ENCODE results near the gene CTU2. TPM values are rescaled to one million over a fixed set of nuclear protein-coding genes. Genes with fewer than 3 reads are reported as not detected.

The CTU2 gene
- total and polyA plus RNA-seq, 8 donors, result 9.7 to 19.8 (median 14.0) TPM

DNA sequence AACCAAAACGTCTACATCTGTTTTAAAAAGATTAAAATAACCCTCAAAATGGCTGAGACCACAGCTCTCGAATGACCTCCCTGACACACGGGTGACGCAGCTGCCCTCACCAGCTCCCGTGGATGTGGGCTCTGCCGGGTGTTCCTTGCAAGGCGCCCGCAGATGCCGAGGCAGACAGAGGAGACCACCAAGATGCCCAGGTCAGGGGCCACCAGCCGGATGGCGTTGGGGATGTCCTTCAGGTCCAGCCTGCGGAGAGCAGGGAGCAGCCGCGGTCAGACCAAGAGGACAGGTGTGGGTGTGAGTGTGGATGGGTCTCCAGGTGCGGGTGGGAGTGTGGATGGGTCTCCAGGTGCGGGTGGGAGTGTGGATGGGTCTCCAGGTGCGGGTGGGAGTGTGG lies 35.1 kb downstream of the CTU2 start:
- Histone ChIP-seq H3K9me3 (no peaks in the 10 kb centered on the region), H3K27me3 (no peaks in the 10 kb centered on the region), H3K4me3 (no peak overlapping the region), H3K36me3 (peaks cover 0 to 58% of the 10 kb centered on the region in 2 donors), H3K27ac (no peak overlapping the region), H3K4me1 (peaks cover 5 to 31% of the 10 kb centered on the region in 2 donors)
- TF ChIP-seq, protein P1, sequence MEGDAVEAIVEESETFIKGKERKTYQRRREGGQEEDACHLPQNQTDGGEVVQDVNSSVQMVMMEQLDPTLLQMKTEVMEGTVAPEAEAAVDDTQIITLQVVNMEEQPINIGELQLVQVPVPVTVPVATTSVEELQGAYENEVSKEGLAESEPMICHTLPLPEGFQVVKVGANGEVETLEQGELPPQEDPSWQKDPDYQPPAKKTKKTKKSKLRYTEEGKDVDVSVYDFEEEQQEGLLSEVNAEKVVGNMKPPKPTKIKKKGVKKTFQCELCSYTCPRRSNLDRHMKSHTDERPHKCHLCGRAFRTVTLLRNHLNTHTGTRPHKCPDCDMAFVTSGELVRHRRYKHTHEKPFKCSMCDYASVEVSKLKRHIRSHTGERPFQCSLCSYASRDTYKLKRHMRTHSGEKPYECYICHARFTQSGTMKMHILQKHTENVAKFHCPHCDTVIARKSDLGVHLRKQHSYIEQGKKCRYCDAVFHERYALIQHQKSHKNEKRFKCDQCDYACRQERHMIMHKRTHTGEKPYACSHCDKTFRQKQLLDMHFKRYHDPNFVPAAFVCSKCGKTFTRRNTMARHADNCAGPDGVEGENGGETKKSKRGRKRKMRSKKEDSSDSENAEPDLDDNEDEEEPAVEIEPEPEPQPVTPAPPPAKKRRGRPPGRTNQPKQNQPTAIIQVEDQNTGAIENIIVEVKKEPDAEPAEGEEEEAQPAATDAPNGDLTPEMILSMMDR (IDR thresholded peaks at IDR 0.05), result no peak
- intact Hi-C loops (cut with DNase I), result loop anchor here in 1 of 2 donors (5.0 kb wide), 1 partner anchor 426 kb away; no protein-coding TSS in a partner anchor
- DNase-seq, result no peak
- no peak for ATAC-seq

DNA sequence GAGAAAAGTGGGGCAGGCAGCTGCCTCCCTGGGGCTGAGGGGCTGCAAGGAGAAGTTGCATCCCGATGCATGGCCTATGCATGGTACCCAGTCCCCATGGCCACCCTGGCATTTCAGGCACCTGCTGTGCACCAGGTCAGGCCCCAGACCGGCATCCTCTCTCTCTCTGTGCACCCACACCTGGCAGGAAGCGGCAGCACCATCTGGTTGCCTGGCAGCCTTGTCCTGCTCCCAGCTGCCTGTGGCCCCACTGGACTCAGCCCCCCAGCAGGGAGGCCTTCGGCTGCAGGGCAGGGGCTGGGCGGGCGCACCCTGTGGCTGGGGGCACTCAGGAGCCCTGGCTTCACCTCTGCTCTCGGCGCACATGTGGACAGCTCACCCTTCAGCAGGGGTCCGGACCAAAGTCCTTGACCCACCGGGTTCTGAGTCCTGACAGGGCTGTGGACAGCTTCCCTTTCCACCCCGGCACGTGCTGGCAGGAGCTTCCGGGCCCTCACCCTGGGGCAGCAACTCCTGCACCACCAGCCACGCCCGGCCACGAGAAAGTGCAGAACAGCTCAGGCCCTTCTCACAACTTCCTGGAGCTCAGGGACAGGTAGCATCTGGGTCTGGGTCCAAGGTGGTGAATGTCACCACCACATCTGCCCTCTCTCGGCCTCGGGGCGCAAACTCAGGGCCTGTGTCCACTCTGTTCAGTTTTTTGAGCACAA lies 36.7 kb downstream of the CTU2 start:
- intact Hi-C loops (cut with DNase I), result loop anchor here in 1 of 2 donors (5.0 kb wide), 1 partner anchor 424 kb away; no protein-coding TSS in a partner anchor
- Histone ChIP-seq H3K4me3 (no peak overlapping the region), H3K9me3 (no peaks in the 10 kb centered on the region), H3K4me1 (peaks cover 5 to 30% of the 10 kb centered on the region in 2 donors), H3K36me3 (peaks cover 0 to 52% of the 10 kb centered on the region in 2 donors), H3K27ac (no peak overlapping the region), H3K27me3 (no peaks in the 10 kb centered on the region)
- TF ChIP-seq, protein P1 (IDR thresholded peaks at IDR 0.05), result no peak
- ATAC-seq (no peak), DNase-seq (no peak)

DNA sequence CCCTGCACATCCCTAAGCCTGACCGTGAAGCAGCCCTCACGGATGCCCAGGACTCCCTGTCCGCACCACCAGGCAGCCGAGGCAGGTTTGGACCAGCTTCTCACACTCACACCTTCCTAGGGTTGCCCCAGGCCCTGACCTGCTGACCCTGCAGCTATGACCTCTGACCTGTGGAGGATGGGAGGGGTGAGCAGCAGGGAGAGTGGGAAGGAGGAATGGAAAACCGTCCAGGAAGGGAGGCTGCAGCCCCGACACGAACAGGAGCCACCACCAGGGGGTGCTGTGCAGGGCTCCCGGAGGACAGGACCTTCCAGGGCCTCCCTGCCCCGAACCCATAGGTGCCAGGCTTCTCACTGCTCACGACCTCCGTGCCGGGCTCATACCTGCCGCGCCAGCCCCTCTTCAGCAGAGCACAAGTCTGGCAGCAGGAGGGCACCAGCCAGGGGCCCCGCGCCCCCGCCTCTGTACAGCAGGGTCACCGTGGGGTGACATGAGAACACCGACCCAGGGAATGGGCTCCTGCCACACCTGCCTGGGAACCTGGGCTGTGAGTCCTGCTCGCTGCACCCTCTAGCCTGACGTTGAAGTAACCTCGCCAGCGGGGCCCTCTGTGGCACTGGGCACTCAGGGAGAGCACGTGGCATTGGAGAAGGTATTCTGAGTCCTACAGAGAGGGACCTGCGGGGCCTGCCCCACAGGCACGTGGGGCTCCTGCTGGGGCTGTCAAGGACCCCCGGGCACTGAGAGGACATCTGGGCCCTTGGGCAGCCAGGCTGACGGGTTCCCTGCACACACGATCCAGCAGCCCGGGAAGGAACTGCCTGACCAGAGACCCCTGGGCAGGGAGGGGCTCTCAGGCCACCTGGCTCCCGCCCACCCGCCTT lies 37.6 kb downstream of the CTU2 start:
- no peaks in the 10 kb centered on the region for H3K27me3 ChIP-seq
- DNase-seq (peak; percentile 46 to 96 (median 78)), ATAC-seq (peak; percentile 89)
- H3K4me3 ChIP-seq, result no peak overlapping the region
- H3K9me3 ChIP-seq, result no peaks in the 10 kb centered on the region
- no peak overlapping the region for H3K27ac ChIP-seq
- intact Hi-C loops (cut with DNase I), result loop anchor here in 1 of 2 donors (5.0 kb wide), 1 partner anchor 423 kb away; no protein-coding TSS in a partner anchor
- peaks cover 5 to 30% of the 10 kb centered on the region in 2 donors for H3K4me1 ChIP-seq
- peaks cover 0 to 50% of the 10 kb centered on the region in 2 donors for H3K36me3 ChIP-seq
- TF ChIP-seq, protein P1 (IDR thresholded peaks at IDR 0.05), result peak; percentile 87 to 95

DNA sequence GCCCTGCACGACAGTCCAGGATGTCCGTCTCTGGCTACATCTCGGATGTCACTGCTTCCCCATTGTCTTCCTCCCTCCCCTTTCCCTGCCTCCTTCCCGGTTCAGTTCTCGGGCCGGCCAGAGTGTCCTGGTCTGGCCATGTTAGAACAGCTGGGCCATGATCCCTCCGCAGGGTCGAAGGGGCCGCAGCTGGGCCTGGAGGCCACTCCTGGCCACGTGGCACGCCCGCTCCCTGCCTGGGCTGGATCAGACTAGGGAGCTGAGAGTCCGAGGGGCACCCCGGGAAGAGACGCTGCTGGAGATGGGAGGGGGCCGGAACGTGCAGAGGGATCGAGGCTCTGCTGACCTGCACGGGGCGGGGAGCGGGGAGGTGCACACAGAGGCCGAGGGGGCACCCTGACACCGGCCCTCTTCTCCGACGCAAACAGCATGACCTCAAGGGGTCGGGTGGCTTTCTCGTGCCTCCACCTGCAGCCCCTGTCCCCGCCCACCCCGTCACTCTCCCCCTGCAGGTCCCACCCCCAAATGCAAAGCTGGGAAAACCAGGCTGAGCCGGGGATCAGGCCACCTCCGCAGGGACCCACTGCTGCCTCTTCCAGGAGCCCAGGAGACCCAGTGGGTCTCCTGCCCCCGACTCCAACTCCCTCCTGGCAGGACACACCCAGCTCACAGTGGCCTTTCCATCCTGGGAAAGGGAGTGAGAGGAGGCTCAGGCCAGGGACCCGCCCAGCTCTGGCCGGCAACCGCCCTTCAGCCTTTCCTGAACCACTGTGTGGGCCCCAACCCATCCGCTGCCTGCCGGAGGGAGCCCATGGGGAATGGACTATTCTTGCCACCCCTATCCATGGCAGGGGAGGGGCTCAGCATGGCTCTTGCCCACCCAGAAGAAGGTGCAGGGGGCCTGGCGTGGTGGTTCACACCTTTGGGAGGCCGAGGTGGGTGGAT lies 38.5 kb downstream of the CTU2 start:
- DNase-seq (no peak), ATAC-seq (no peak)
- peaks cover 5 to 30% of the 10 kb centered on the region in 2 donors for H3K4me1 ChIP-seq
- H3K9me3 ChIP-seq, result no peaks in the 10 kb centered on the region
- H3K36me3 ChIP-seq, result peaks cover 0 to 45% of the 10 kb centered on the region in 2 donors
- no peaks in the 10 kb centered on the region for H3K27me3 ChIP-seq
- H3K4me3 ChIP-seq, result no peak overlapping the region
- TF ChIP-seq, protein P1 (IDR thresholded peaks at IDR 0.05), result no peak
- H3K27ac ChIP-seq, result no peak overlapping the region
- intact Hi-C loops (cut with DNase I), result loop anchor here in 1 of 2 donors (5.0 kb wide), 2 partner anchors 37 to 422 kb away; no protein-coding TSS in a partner anchor
